ENCODE results near the gene C3orf22. TPM values are rescaled to one million over a fixed set of nuclear protein-coding genes. Genes with fewer than 3 reads are reported as not detected.

C3orf22 gene
- total and polyA plus RNA-seq, 9 of the 15 experiments (the other 6 are each of a cell fraction or from before 2014, with no cell fraction given), result not detected

DNA sequence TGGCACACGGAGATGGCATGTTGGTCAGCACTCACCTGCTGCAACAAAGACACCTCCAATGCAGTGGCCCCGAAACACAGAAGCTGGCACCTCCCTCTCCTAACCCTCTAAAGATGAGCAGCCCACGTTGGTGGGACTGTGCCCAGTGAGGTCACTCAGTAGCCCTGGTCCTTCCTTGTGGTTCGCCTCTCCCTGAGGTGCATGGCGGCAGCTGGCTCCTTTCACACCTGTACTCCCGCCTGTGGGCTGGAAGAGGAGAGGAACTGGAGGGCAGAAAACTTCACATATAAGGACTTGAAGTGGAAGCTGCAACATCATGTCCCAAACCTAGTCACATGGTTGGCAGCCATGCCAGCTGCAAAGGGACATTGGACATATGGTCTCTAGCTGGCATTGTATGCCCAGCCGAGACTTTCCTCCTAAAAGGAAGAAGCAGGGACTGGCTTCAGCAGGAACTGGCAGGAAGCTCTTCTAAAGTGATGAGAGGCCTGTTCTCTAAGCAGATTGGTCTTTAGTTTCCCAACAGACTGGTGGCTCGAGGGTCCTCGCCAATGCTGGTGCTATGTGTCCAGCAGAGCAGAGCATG lies 10.8 kb upstream of the C3orf22 start (continued):
- TF ChIP-seq ZNF133 (CRISPR knock-in tag; IDR thresholded peaks at IDR 0.05) (no peak), ZNF707 (CRISPR knock-in tag; conservative IDR thresholded peaks at IDR 0.05) (no peak), FOXK2 (conservative IDR thresholded peaks at IDR 0.05 in 1 of 2, IDR thresholded peaks at IDR 0.05 in 1 of 2; ENCODE audit: low read depth in 2 of 2) (no peak)
- TF ChIP-seq, protein P1, sequence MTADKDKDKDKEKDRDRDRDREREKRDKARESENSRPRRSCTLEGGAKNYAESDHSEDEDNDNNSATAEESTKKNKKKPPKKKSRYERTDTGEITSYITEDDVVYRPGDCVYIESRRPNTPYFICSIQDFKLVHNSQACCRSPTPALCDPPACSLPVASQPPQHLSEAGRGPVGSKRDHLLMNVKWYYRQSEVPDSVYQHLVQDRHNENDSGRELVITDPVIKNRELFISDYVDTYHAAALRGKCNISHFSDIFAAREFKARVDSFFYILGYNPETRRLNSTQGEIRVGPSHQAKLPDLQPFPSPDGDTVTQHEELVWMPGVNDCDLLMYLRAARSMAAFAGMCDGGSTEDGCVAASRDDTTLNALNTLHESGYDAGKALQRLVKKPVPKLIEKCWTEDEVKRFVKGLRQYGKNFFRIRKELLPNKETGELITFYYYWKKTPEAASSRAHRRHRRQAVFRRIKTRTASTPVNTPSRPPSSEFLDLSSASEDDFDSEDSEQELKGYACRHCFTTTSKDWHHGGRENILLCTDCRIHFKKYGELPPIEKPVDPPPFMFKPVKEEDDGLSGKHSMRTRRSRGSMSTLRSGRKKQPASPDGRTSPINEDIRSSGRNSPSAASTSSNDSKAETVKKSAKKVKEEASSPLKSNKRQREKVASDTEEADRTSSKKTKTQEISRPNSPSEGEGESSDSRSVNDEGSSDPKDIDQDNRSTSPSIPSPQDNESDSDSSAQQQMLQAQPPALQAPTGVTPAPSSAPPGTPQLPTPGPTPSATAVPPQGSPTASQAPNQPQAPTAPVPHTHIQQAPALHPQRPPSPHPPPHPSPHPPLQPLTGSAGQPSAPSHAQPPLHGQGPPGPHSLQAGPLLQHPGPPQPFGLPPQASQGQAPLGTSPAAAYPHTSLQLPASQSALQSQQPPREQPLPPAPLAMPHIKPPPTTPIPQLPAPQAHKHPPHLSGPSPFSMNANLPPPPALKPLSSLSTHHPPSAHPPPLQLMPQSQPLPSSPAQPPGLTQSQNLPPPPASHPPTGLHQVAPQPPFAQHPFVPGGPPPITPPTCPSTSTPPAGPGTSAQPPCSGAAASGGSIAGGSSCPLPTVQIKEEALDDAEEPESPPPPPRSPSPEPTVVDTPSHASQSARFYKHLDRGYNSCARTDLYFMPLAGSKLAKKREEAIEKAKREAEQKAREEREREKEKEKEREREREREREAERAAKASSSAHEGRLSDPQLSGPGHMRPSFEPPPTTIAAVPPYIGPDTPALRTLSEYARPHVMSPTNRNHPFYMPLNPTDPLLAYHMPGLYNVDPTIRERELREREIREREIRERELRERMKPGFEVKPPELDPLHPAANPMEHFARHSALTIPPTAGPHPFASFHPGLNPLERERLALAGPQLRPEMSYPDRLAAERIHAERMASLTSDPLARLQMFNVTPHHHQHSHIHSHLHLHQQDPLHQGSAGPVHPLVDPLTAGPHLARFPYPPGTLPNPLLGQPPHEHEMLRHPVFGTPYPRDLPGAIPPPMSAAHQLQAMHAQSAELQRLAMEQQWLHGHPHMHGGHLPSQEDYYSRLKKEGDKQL (CRISPR knock-in tag; IDR thresholded peaks at IDR 0.05; ENCODE audit: borderline replicate concordance), result no peak

All from K562 (cell line).